ENCODE measurements around the gene RAX2.

The RAX2 gene

DNA sequence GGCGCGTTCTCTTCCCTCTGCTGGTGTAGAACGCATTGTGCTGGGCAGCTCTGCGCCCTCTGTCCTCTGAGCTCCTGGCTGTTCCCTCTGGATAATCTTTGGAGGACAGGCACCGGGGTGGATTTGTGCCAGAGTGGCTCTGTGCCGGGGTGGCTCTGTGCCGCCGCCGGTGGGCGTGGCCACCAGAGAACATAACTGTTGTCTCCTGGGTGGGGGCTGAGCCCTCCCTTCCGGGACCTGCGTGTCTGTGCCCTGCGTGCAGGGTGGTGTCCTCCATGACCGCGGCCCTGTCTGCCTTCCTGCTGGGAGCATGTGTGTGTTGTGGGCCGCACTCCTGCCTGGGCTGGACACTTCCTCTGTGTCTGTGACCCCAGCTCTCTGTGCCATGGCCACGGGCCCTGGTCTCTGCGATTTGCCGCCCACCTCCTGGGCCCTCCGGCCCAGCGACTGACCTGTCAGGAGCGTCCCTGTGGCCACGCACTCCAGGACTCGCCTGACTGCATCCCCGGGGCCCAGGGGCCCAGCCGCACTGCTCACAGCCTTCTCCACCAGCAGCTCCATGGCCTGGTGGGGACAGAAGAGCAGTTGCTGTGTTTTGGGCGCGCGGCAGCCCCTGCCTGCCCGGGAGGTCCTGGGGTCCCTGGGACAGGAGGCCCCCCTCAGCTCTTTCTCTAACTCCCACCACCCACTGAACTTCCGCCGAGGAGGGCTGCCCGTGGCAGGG, 36.6 kb upstream of the RAX2 start:
- TF ChIP-seq, protein P1, sequence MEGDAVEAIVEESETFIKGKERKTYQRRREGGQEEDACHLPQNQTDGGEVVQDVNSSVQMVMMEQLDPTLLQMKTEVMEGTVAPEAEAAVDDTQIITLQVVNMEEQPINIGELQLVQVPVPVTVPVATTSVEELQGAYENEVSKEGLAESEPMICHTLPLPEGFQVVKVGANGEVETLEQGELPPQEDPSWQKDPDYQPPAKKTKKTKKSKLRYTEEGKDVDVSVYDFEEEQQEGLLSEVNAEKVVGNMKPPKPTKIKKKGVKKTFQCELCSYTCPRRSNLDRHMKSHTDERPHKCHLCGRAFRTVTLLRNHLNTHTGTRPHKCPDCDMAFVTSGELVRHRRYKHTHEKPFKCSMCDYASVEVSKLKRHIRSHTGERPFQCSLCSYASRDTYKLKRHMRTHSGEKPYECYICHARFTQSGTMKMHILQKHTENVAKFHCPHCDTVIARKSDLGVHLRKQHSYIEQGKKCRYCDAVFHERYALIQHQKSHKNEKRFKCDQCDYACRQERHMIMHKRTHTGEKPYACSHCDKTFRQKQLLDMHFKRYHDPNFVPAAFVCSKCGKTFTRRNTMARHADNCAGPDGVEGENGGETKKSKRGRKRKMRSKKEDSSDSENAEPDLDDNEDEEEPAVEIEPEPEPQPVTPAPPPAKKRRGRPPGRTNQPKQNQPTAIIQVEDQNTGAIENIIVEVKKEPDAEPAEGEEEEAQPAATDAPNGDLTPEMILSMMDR (IDR thresholded peaks at IDR 0.05; ENCODE audit: insufficient read depth, low read length, missing control alignments): no peak
- ChIA-PET CTCF (interaction anchor here (0.9 kb wide), 1 partner anchor 9 kb away, joined by 3 read pairs; no protein-coding TSS in a partner anchor), POLR2A (no interaction called here)
- no peak overlapping the region for H3K4me3 ChIP-seq (ENCODE audit: low read depth, low read length)
- DNase-seq (ENCODE audit: low read depth, low spot score): no peak

DNA sequence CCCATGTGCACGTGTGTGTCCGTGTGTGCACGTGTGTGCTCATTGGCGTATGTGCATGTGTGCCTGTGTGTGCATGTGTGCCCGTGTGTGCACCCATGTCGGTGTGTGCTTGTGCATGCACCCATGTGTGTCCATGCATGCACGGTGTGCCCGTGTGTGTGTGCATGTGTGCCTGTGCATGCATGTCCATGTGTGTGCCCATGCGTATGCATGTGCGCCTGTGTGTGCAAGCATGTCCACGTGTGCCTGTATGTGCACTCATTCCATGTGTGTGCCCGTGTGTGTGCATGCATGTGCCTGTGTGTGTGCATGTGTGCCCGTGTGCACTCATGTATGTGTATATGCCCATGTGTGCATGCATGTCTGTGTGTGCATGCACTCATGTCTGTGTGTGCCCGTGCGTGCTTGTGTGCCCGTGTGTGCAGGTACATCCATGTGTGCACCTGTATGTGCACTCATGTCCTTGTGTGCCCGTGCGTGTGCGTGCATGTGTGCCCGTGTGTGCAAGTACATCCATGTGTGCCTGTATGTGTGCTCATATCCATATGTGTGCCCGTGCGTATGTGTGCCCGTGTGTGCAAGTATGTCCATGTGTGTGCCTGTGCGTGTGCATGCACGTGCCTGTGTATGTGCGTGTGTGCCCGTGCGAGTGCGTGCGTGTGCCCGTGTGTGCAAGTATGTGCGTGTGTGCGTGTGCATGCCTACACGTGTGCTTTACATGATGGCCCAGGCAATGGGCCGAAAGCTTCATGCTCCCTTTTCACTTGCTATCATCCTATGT, 35.7 kb upstream of the RAX2 start:
- TF ChIP-seq, protein P1 (IDR thresholded peaks at IDR 0.05; ENCODE audit: insufficient read depth, low read length, missing control alignments): no peak
- DNase-seq (ENCODE audit: low read depth, low spot score): no peak
- H3K4me3 ChIP-seq (ENCODE audit: low read depth, low read length): no peak overlapping the region
- POLR2A ChIA-PET: no interaction called here
- CTCF ChIA-PET: no interaction called here

DNA sequence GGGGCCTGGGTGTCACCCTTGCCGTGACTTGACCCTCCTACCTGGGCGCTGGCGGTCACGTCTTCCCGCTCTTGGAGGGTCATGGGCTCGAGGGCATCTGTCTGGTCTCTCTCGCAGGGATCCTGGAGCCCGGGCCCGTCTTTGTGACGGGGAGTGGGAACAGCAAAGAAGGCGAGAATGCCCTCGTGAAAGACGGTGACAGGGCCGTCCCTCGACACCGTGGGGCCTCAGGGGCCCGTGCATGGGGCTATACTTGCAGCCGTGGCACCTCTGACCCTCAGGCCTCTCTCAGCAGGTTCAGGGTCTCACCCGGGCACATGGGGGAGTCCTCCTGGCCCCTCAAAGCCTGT, 35.1 kb upstream of the RAX2 start:
- H3K4me3 ChIP-seq (ENCODE audit: low read depth, low read length): no peak overlapping the region
- DNase-seq (ENCODE audit: low read depth, low spot score): no peak
- CTCF ChIA-PET: no interaction called here
- TF ChIP-seq, protein P1 (IDR thresholded peaks at IDR 0.05; ENCODE audit: insufficient read depth, low read length, missing control alignments): no peak
- POLR2A ChIA-PET: no interaction called here

DNA sequence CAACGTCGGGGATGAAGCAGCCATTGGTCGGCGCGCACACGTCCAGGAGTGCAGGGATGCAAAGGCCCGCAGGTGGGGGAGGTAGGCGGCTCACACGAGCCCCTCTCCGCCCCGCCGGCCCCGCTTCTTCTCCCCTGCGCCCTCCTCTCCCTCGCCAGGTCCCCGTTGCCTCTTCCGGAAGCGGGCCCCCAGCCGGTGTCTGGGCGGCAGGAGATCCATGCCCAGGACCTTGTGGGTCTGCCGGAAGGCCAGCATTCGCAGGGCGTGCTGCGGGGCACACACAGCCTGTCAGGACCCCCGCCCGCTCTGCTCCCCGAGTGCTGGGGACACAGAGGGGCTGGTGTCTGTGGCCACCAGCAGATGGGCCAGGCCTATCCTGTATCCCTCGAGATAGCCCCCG, 33.8 kb upstream of the RAX2 start:
- TF ChIP-seq, protein P1 (IDR thresholded peaks at IDR 0.05; ENCODE audit: insufficient read depth, low read length, missing control alignments): no peak
- CTCF ChIA-PET: no interaction called here
- DNase-seq (ENCODE audit: low read depth, low spot score): no peak
- POLR2A ChIA-PET: no interaction called here
- no peak overlapping the region for H3K4me3 ChIP-seq (ENCODE audit: low read depth, low read length)

DNA sequence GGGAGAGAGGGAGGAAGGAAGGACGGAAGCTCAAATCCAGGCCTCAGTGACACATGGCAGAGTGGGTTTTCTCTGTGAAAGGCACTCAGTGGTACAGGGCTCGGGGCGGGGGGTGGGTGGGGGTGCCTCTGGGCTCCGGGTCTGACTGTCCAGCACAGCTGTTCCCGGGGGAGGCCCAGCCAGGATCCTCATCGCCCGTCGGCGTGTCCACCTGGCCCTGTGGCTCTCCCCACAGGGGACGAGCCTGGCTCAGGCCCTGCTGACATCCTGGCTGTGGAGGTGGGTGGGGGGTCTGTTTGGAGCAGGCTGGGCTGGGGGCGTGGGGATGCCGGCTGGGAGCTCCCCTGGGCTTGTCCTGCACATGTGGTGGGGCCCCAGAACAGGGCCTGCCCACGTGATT, 32.4 kb upstream of the RAX2 start:
- no peak for DNase-seq (ENCODE audit: low read depth, low spot score)
- CTCF ChIA-PET: interaction anchor here (1.1 kb wide), 2 partner anchors 17 to 42 kb away, joined by 3 to 4 read pairs; partner anchors contain the start of gene MRPL54
- TF ChIP-seq, protein P1 (IDR thresholded peaks at IDR 0.05; ENCODE audit: insufficient read depth, low read length, missing control alignments): no peak
- H3K4me3 ChIP-seq (ENCODE audit: low read depth, low read length): no peak overlapping the region
- POLR2A ChIA-PET: no interaction called here

DNA sequence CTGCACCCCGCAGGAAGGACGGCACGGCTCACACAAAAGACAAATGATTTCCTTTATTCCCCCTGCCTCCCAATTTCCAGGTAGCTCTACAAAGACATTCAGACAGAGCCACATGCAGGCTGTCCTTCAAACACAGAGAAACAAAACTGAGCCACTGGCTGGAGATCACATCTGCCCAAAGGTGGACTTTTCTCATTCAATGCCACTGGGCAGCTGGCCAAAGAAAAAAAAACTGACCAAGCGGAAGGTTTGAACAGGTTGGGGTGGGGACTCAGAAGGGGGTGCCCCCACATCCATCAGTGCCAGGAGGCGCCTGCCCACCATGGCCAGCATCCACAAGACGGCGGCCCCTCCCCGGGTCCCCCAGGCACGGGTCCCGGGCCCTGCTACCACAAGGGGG, 32.0 kb upstream of the RAX2 start:
- no peak for DNase-seq (ENCODE audit: low read depth, low spot score)
- ChIA-PET CTCF (interaction anchor here (1.1 kb wide), 2 partner anchors 18 to 41 kb away, joined by 3 to 4 read pairs; partner anchors contain the start of gene MRPL54), POLR2A (no interaction called here)
- no peak overlapping the region for H3K4me3 ChIP-seq (ENCODE audit: low read depth, low read length)
- TF ChIP-seq, protein P1 (IDR thresholded peaks at IDR 0.05; ENCODE audit: insufficient read depth, low read length, missing control alignments): no peak

All from AG04449 (cell line).